ENCODE measurements around the gene ALG1L2.

DNA sequence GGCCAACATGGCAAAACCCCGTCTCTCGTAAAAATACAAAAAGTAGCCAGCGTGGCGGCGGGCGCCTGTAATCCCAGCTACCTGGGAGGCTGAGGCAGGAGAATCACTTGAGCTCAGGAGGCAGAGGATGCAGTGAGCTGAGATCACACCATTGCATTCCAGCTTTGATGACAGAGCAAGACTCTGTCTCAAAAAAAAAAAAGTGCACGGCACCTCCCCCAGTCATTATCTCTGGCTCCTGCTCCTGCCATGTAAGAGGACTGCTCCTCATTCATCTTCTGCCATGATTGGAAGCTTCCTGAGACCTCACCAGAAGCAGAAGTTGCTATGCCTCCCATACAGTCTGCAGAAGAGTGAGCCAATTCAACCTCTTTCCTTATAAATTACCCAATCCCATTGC, 4.0 kb upstream of the ALG1L2 start:
- TF ChIP-seq, protein P1, sequence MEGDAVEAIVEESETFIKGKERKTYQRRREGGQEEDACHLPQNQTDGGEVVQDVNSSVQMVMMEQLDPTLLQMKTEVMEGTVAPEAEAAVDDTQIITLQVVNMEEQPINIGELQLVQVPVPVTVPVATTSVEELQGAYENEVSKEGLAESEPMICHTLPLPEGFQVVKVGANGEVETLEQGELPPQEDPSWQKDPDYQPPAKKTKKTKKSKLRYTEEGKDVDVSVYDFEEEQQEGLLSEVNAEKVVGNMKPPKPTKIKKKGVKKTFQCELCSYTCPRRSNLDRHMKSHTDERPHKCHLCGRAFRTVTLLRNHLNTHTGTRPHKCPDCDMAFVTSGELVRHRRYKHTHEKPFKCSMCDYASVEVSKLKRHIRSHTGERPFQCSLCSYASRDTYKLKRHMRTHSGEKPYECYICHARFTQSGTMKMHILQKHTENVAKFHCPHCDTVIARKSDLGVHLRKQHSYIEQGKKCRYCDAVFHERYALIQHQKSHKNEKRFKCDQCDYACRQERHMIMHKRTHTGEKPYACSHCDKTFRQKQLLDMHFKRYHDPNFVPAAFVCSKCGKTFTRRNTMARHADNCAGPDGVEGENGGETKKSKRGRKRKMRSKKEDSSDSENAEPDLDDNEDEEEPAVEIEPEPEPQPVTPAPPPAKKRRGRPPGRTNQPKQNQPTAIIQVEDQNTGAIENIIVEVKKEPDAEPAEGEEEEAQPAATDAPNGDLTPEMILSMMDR (IDR thresholded peaks at IDR 0.05), result no peak
- no peak for TF ChIP-seq ZFX (IDR thresholded peaks at IDR 0.05; ENCODE audit: borderline replicate concordance)

All from 22Rv1 (cell line).